GM23338 (cell line): ENCODE data around the gene ULBP1.
A peak's percentile ranks its signal among the peaks of the same experiment; 100 is the strongest.

Source experiments
- CREB1 ChIP-seq: fragments of 250-450 bp; sonication (Bioruptor Pico); IDR thresholded peaks from 2 replicates; pipeline ENCODE4 v1.5.0; 2020; ENCODE audit warnings: low read depth, mild to moderate bottlenecking, moderate library complexity
- EZH2 ChIP-seq: fragments of 200-600 bp; sonication (generic); IDR thresholded peaks from one replicate; pipeline ENCODE4 v1.8.0; 2017; ENCODE audit warnings: antibody characterized with exemption, mild to moderate bottlenecking, low read depth; ENCODE audit not compliant: unreplicated experiment
- EZH2phosphoT487 ChIP-seq: fragments of 200-600 bp; sonication (generic); IDR thresholded peaks from one replicate; pipeline ENCODE4 v1.8.1; 2018; ENCODE audit warnings: antibody characterized with exemption; ENCODE audit not compliant: unreplicated experiment
- JUNB ChIP-seq: IDR thresholded peaks from one replicate; pipeline ENCODE4 v1.6.1; 2016; ENCODE audit warnings: antibody characterized with exemption; ENCODE audit not compliant: unreplicated experiment
- POLR2AphosphoS5 ChIP-seq: IDR thresholded peaks from 2 replicates; pipeline ENCODE4 v1.6.1; 2016; ENCODE audit warnings: antibody characterized with exemption, low read depth
- STAT1 ChIP-seq: IDR thresholded peaks from one replicate; pipeline ENCODE4 v1.6.1; 2016; ENCODE audit warnings: antibody characterized with exemption; ENCODE audit not compliant: unreplicated experiment
- ZNF114 ChIP-seq: fragments of 250-450 bp; sonication (Bioruptor Pico); IDR thresholded peaks from 2 replicates; pipeline ENCODE4 v1.5.0; 2020; ENCODE audit warnings: mild to moderate bottlenecking, moderate library complexity
- ZNF331 ChIP-seq: fragments of 250-450 bp; sonication (Bioruptor Pico); IDR thresholded peaks from 2 replicates; pipeline ENCODE4 v1.5.0; 2020; ENCODE audit warnings: low read depth, mild to moderate bottlenecking, moderate library complexity
- TF ChIP-seq, protein P1 (sequence below), 2 experiments: fragments of 200-600 bp in 1 of 2; sonication (generic) in 1 of 2; conservative IDR thresholded peaks; 2 replicates each; pipeline versions ENCODE4 v1.5.1 to v1.6.1; 2016 to 2017; ENCODE audit warnings: antibody characterized with exemption in 2 of 2, low read depth in 2 of 2, mild to moderate bottlenecking in 2 of 2, moderate library complexity in 1 of 2
- TF ChIP-seq, protein P2 (sequence below): IDR thresholded peaks from one replicate; pipeline ENCODE4 v1.6.1; 2018; ENCODE audit warnings: antibody characterized with exemption; ENCODE audit not compliant: unreplicated experiment
- TF ChIP-seq, protein P3 (sequence below): IDR thresholded peaks from 2 replicates; pipeline ENCODE4 v1.6.1; 2016; ENCODE audit warnings: antibody characterized with exemption
- TF ChIP-seq, protein P4 (sequence below): fragments of 250-450 bp; sonication (Bioruptor Pico); IDR thresholded peaks from 2 replicates; pipeline ENCODE4 v1.5.0; 2020; ENCODE audit warnings: mild to moderate bottlenecking, moderate library complexity

DNA sequence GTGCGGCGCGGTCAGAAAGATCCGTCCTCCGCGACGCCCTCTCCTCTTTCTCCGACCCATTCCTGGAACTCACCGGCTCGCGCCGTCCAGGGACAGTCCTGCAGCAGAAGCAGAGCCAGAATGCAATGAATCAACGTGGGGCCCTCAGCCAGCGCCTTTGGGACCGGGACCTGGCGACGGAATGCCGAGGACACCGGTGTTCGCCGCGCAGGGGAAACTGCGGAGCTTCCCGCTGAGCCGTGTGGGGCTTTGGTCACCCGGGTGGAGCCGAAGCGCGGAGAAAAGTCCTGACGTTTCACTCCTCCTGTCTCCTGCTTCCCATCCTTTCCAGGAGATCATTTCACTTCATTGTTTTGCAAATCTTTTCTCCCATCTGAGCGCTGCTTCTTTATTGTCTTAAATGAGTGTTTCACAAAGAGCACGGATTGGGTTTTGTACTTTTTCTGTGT, 26.5 kb downstream of the ULBP1 start:
- TF ChIP-seq CREB1 (CRISPR knock-in tag) (no peak), ZNF331 (no peak), POLR2AphosphoS5 (no peak), EZH2 (no peak), ZNF114 (no peak), JUNB (no peak), EZH2phosphoT487 (peak; percentile 90), STAT1 (no peak)
- TF ChIP-seq, protein P1, sequence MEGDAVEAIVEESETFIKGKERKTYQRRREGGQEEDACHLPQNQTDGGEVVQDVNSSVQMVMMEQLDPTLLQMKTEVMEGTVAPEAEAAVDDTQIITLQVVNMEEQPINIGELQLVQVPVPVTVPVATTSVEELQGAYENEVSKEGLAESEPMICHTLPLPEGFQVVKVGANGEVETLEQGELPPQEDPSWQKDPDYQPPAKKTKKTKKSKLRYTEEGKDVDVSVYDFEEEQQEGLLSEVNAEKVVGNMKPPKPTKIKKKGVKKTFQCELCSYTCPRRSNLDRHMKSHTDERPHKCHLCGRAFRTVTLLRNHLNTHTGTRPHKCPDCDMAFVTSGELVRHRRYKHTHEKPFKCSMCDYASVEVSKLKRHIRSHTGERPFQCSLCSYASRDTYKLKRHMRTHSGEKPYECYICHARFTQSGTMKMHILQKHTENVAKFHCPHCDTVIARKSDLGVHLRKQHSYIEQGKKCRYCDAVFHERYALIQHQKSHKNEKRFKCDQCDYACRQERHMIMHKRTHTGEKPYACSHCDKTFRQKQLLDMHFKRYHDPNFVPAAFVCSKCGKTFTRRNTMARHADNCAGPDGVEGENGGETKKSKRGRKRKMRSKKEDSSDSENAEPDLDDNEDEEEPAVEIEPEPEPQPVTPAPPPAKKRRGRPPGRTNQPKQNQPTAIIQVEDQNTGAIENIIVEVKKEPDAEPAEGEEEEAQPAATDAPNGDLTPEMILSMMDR (conservative IDR thresholded peaks at IDR 0.05; ENCODE audit: low read depth in 2 of 2), result no peak
- TF ChIP-seq, protein P2, sequence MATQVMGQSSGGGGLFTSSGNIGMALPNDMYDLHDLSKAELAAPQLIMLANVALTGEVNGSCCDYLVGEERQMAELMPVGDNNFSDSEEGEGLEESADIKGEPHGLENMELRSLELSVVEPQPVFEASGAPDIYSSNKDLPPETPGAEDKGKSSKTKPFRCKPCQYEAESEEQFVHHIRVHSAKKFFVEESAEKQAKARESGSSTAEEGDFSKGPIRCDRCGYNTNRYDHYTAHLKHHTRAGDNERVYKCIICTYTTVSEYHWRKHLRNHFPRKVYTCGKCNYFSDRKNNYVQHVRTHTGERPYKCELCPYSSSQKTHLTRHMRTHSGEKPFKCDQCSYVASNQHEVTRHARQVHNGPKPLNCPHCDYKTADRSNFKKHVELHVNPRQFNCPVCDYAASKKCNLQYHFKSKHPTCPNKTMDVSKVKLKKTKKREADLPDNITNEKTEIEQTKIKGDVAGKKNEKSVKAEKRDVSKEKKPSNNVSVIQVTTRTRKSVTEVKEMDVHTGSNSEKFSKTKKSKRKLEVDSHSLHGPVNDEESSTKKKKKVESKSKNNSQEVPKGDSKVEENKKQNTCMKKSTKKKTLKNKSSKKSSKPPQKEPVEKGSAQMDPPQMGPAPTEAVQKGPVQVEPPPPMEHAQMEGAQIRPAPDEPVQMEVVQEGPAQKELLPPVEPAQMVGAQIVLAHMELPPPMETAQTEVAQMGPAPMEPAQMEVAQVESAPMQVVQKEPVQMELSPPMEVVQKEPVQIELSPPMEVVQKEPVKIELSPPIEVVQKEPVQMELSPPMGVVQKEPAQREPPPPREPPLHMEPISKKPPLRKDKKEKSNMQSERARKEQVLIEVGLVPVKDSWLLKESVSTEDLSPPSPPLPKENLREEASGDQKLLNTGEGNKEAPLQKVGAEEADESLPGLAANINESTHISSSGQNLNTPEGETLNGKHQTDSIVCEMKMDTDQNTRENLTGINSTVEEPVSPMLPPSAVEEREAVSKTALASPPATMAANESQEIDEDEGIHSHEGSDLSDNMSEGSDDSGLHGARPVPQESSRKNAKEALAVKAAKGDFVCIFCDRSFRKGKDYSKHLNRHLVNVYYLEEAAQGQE, result no peak
- TF ChIP-seq, protein P3, sequence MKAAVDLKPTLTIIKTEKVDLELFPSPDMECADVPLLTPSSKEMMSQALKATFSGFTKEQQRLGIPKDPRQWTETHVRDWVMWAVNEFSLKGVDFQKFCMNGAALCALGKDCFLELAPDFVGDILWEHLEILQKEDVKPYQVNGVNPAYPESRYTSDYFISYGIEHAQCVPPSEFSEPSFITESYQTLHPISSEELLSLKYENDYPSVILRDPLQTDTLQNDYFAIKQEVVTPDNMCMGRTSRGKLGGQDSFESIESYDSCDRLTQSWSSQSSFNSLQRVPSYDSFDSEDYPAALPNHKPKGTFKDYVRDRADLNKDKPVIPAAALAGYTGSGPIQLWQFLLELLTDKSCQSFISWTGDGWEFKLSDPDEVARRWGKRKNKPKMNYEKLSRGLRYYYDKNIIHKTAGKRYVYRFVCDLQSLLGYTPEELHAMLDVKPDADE, result no peak
- TF ChIP-seq, protein P4, sequence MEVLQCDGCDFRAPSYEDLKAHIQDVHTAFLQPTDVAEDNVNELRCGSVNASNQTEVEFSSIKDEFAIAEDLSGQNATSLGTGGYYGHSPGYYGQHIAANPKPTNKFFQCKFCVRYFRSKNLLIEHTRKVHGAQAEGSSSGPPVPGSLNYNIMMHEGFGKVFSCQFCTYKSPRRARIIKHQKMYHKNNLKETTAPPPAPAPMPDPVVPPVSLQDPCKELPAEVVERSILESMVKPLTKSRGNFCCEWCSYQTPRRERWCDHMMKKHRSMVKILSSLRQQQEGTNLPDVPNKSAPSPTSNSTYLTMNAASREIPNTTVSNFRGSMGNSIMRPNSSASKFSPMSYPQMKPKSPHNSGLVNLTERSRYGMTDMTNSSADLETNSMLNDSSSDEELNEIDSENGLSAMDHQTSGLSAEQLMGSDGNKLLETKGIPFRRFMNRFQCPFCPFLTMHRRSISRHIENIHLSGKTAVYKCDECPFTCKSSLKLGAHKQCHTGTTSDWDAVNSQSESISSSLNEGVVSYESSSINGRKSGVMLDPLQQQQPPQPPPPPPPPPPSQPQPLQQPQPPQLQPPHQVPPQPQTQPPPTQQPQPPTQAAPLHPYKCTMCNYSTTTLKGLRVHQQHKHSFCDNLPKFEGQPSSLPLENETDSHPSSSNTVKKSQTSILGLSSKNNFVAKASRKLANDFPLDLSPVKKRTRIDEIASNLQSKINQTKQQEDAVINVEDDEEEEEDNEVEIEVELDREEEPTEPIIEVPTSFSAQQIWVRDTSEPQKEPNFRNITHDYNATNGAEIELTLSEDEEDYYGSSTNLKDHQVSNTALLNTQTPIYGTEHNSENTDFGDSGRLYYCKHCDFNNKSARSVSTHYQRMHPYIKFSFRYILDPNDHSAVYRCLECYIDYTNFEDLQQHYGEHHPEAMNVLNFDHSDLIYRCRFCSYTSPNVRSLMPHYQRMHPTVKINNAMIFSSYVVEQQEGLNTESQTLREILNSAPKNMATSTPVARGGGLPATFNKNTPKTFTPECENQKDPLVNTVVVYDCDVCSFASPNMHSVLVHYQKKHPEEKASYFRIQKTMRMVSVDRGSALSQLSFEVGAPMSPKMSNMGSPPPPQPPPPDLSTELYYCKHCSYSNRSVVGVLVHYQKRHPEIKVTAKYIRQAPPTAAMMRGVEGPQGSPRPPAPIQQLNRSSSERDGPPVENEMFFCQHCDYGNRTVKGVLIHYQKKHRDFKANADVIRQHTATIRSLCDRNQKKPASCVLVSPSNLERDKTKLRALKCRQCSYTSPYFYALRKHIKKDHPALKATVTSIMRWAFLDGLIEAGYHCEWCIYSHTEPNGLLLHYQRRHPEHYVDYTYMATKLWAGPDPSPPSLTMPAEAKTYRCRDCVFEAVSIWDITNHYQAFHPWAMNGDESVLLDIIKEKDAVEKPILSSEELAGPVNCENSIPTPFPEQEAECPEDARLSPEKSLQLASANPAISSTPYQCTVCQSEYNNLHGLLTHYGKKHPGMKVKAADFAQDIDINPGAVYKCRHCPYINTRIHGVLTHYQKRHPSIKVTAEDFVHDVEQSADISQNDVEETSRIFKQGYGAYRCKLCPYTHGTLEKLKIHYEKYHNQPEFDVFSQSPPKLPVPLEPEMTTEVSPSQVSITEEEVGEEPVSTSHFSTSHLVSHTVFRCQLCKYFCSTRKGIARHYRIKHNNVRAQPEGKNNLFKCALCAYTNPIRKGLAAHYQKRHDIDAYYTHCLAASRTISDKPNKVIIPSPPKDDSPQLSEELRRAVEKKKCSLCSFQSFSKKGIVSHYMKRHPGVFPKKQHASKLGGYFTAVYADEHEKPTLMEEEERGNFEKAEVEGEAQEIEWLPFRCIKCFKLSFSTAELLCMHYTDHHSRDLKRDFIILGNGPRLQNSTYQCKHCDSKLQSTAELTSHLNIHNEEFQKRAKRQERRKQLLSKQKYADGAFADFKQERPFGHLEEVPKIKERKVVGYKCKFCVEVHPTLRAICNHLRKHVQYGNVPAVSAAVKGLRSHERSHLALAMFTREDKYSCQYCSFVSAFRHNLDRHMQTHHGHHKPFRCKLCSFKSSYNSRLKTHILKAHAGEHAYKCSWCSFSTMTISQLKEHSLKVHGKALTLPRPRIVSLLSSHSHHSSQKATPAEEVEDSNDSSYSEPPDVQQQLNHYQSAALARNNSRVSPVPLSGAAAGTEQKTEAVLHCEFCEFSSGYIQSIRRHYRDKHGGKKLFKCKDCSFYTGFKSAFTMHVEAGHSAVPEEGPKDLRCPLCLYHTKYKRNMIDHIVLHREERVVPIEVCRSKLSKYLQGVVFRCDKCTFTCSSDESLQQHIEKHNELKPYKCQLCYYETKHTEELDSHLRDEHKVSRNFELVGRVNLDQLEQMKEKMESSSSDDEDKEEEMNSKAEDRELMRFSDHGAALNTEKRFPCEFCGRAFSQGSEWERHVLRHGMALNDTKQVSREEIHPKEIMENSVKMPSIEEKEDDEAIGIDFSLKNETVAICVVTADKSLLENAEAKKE (CRISPR knock-in tag), result no peak
